ENCODE measurements around the gene ADGB. TPM values are rescaled to one million over a fixed set of nuclear protein-coding genes. Genes with fewer than 3 reads are reported as not detected.
"Not testable (repeated sequence)": the region's sequence is repeated elsewhere in the genome, so short reads cannot be mapped to it uniquely, and the experiment has no call there.

ADGB gene
- polyA plus RNA-seq, 2 donors: not detected

- peaks cover 0 to 2% of the 10 kb centered on the region in 2 donors for H3K9me3 ChIP-seq (ENCODE audit: control insufficient read depth in 2 of 2, insufficient read depth in 1 of 2, low read depth in 1 of 2, low read length in 1 of 2)
- H3K36me3 ChIP-seq (ENCODE audit: control insufficient read depth in 2 of 2, insufficient read depth in 2 of 2, low read length in 1 of 2): no peaks in the 10 kb centered on the region
- no peaks in the 10 kb centered on the region for H3K4me1 ChIP-seq (ENCODE audit: control insufficient read depth in 2 of 2, insufficient read depth in 2 of 2, low read length in 1 of 2)
- H3K4me3 ChIP-seq (ENCODE audit: low read depth in 1 of 2, low read length in 2 of 2): no peak overlapping the region
- H3K27me3 ChIP-seq (ENCODE audit: control insufficient read depth in 1 of 2, insufficient read depth in 2 of 2, low read length in 2 of 2): no peaks in the 10 kb centered on the region
- WGBS, 2 donors: 59 to 60% methylated on average over 14 of the region's 14 CpGs
- H3K27ac ChIP-seq (ENCODE audit: low read depth in 2 of 2, low read length in 1 of 2): no peak overlapping the region
Observed at GRCh38 chr6:146770965-146771735, 172.4 kb downstream of the ADGB start.

GRCh38 chr6:146775220-146775619 is 176.4 kb downstream of the ADGB start:
- Histone ChIP-seq H3K4me1 (ENCODE audit: control insufficient read depth in 2 of 2, insufficient read depth in 2 of 2, low read length in 1 of 2) (no peaks in the 10 kb centered on the region), H3K36me3 (ENCODE audit: control insufficient read depth in 2 of 2, insufficient read depth in 2 of 2, low read length in 1 of 2) (no peaks in the 10 kb centered on the region), H3K27ac (ENCODE audit: low read depth in 2 of 2, low read length in 1 of 2) (no peak overlapping the region), H3K27me3 (ENCODE audit: control insufficient read depth in 1 of 2, insufficient read depth in 2 of 2, low read length in 2 of 2) (no peaks in the 10 kb centered on the region), H3K9me3 (ENCODE audit: control insufficient read depth in 2 of 2, insufficient read depth in 1 of 2, low read depth in 1 of 2, low read length in 1 of 2) (peaks cover 0 to 2% of the 10 kb centered on the region in 2 donors), H3K4me3 (ENCODE audit: low read depth in 1 of 2, low read length in 2 of 2) (no peak overlapping the region)

- Histone ChIP-seq H3K27ac (ENCODE audit: low read depth in 2 of 2, low read length in 1 of 2) (no peak overlapping the region), H3K36me3 (ENCODE audit: control insufficient read depth in 2 of 2, insufficient read depth in 2 of 2, low read length in 1 of 2) (no peaks in the 10 kb centered on the region), H3K27me3 (ENCODE audit: control insufficient read depth in 1 of 2, insufficient read depth in 2 of 2, low read length in 2 of 2) (no peaks in the 10 kb centered on the region), H3K9me3 (ENCODE audit: control insufficient read depth in 2 of 2, insufficient read depth in 1 of 2, low read depth in 1 of 2, low read length in 1 of 2) (no peaks in the 10 kb centered on the region), H3K4me3 (ENCODE audit: low read depth in 1 of 2, low read length in 2 of 2) (no peak overlapping the region), H3K4me1 (ENCODE audit: control insufficient read depth in 2 of 2, insufficient read depth in 2 of 2, low read length in 1 of 2) (no peaks in the 10 kb centered on the region)
- 74 to 84% methylated on average over 3 of the region's 3 CpGs for WGBS, 2 donors
Observed at GRCh38 chr6:146781836-146782235, 183.1 kb downstream of the ADGB start.

- H3K27ac ChIP-seq (ENCODE audit: low read depth in 2 of 2, low read length in 1 of 2): no peak overlapping the region
- no peaks in the 10 kb centered on the region for H3K9me3 ChIP-seq (ENCODE audit: control insufficient read depth in 2 of 2, insufficient read depth in 1 of 2, low read depth in 1 of 2, low read length in 1 of 2)
- H3K27me3 ChIP-seq (ENCODE audit: control insufficient read depth in 1 of 2, insufficient read depth in 2 of 2, low read length in 2 of 2): no peaks in the 10 kb centered on the region
- no peaks in the 10 kb centered on the region for H3K36me3 ChIP-seq (ENCODE audit: control insufficient read depth in 2 of 2, insufficient read depth in 2 of 2, low read length in 1 of 2)
- no peak overlapping the region for H3K4me3 ChIP-seq (ENCODE audit: low read depth in 1 of 2, low read length in 2 of 2)
- no peaks in the 10 kb centered on the region for H3K4me1 ChIP-seq (ENCODE audit: control insufficient read depth in 2 of 2, insufficient read depth in 2 of 2, low read length in 1 of 2)
- WGBS, 2 donors: 52 to 53% methylated on average over 5 of the region's 5 CpGs
Observed at GRCh38 chr6:146785001-146785585, 186.3 kb downstream of the ADGB start.

- no peak overlapping the region for H3K27ac ChIP-seq (ENCODE audit: low read depth in 2 of 2, low read length in 1 of 2)
- no peak overlapping the region for H3K4me3 ChIP-seq (ENCODE audit: low read depth in 1 of 2, low read length in 2 of 2)
- no peaks in the 10 kb centered on the region for H3K27me3 ChIP-seq (ENCODE audit: control insufficient read depth in 1 of 2, insufficient read depth in 2 of 2, low read length in 2 of 2)
- 72 to 73% methylated on average over 5 of the region's 5 CpGs for WGBS, 2 donors
- H3K4me1 ChIP-seq (ENCODE audit: control insufficient read depth in 2 of 2, insufficient read depth in 2 of 2, low read length in 1 of 2): no peaks in the 10 kb centered on the region
- H3K9me3 ChIP-seq (ENCODE audit: control insufficient read depth in 2 of 2, insufficient read depth in 1 of 2, low read depth in 1 of 2, low read length in 1 of 2): peaks cover 0 to 2% of the 10 kb centered on the region in 2 donors
- H3K36me3 ChIP-seq (ENCODE audit: control insufficient read depth in 2 of 2, insufficient read depth in 2 of 2, low read length in 1 of 2): no peaks in the 10 kb centered on the region
Observed at GRCh38 chr6:146787876-146788508, 189.2 kb downstream of the ADGB start.

- H3K36me3 ChIP-seq (ENCODE audit: control insufficient read depth in 2 of 2, insufficient read depth in 2 of 2, low read length in 1 of 2): no peaks in the 10 kb centered on the region
- no peak overlapping the region for H3K4me3 ChIP-seq (ENCODE audit: low read depth in 1 of 2, low read length in 2 of 2)
- no peaks in the 10 kb centered on the region for H3K4me1 ChIP-seq (ENCODE audit: control insufficient read depth in 2 of 2, insufficient read depth in 2 of 2, low read length in 1 of 2)
- WGBS, 2 donors: 74 to 76% methylated on average over 4 of the region's 4 CpGs
- no peaks in the 10 kb centered on the region for H3K27me3 ChIP-seq (ENCODE audit: control insufficient read depth in 1 of 2, insufficient read depth in 2 of 2, low read length in 2 of 2)
- H3K27ac ChIP-seq (ENCODE audit: low read depth in 2 of 2, low read length in 1 of 2): no peak overlapping the region
- peaks cover 0 to 2% of the 10 kb centered on the region in 2 donors for H3K9me3 ChIP-seq (ENCODE audit: control insufficient read depth in 2 of 2, insufficient read depth in 1 of 2, low read depth in 1 of 2, low read length in 1 of 2)
Observed at GRCh38 chr6:146790561-146791091, 191.9 kb downstream of the ADGB start.

GRCh38 chr6:146791930-146792329 is 193.2 kb downstream of the ADGB start:
- no peaks in the 10 kb centered on the region for H3K4me1 ChIP-seq (ENCODE audit: control insufficient read depth in 2 of 2, insufficient read depth in 2 of 2, low read length in 1 of 2)
- WGBS, 2 donors: 65 to 75% methylated on average over 4 of the region's 4 CpGs
- H3K36me3 ChIP-seq (ENCODE audit: control insufficient read depth in 2 of 2, insufficient read depth in 2 of 2, low read length in 1 of 2): no peaks in the 10 kb centered on the region
- H3K27ac ChIP-seq (ENCODE audit: low read depth in 2 of 2, low read length in 1 of 2): no peak overlapping the region
- no peaks in the 10 kb centered on the region for H3K27me3 ChIP-seq (ENCODE audit: control insufficient read depth in 1 of 2, insufficient read depth in 2 of 2, low read length in 2 of 2)
- no peak overlapping the region for H3K4me3 ChIP-seq (ENCODE audit: low read depth in 1 of 2, low read length in 2 of 2)
- peaks cover 0 to 2% of the 10 kb centered on the region in 2 donors for H3K9me3 ChIP-seq (ENCODE audit: control insufficient read depth in 2 of 2, insufficient read depth in 1 of 2, low read depth in 1 of 2, low read length in 1 of 2)

- not testable (repeated sequence) for H3K4me1 ChIP-seq (ENCODE audit: control insufficient read depth in 2 of 2, insufficient read depth in 2 of 2, low read length in 1 of 2); H3K9me3 ChIP-seq (ENCODE audit: control insufficient read depth in 2 of 2, insufficient read depth in 1 of 2, low read depth in 1 of 2, low read length in 1 of 2); H3K27me3 ChIP-seq (ENCODE audit: control insufficient read depth in 1 of 2, insufficient read depth in 2 of 2, low read length in 2 of 2); H3K36me3 ChIP-seq (ENCODE audit: control insufficient read depth in 2 of 2, insufficient read depth in 2 of 2, low read length in 1 of 2); H3K4me3 ChIP-seq (ENCODE audit: low read depth in 1 of 2, low read length in 2 of 2); H3K27ac ChIP-seq (ENCODE audit: low read depth in 2 of 2, low read length in 1 of 2)
- 67% methylated on average over 2 of the region's 2 CpGs for WGBS, 2 donors
Observed at GRCh38 chr6:146793218-146793617, 194.4 kb downstream of the ADGB start.

- Histone ChIP-seq H3K27me3 (ENCODE audit: control insufficient read depth in 1 of 2, insufficient read depth in 2 of 2, low read length in 2 of 2) (no peaks in the 10 kb centered on the region), H3K4me3 (ENCODE audit: low read depth in 1 of 2, low read length in 2 of 2) (no peak overlapping the region), H3K4me1 (ENCODE audit: control insufficient read depth in 2 of 2, insufficient read depth in 2 of 2, low read length in 1 of 2) (no peaks in the 10 kb centered on the region), H3K36me3 (ENCODE audit: control insufficient read depth in 2 of 2, insufficient read depth in 2 of 2, low read length in 1 of 2) (no peaks in the 10 kb centered on the region), H3K27ac (ENCODE audit: low read depth in 2 of 2, low read length in 1 of 2) (no peak overlapping the region), H3K9me3 (ENCODE audit: control insufficient read depth in 2 of 2, insufficient read depth in 1 of 2, low read depth in 1 of 2, low read length in 1 of 2) (peaks cover 0 to 2% of the 10 kb centered on the region in 2 donors)
- 85 to 91% methylated on average over 1 of the region's 1 CpG for WGBS, 2 donors
Observed at GRCh38 chr6:146795479-146796133, 196.8 kb downstream of the ADGB start.
